ENCODE measurements around the gene CCDC141.
"Not testable (repeated sequence)": the region's sequence is repeated elsewhere in the genome, so short reads cannot be mapped to it uniquely, and the experiment has no call there.

The CCDC141 gene

GRCh38 chr2:179053568-179053967 lies 3.6 kb upstream of the CCDC141 start:
- H3K9ac ChIP-seq (ENCODE audit: low read depth, low read length); H3K9me3 ChIP-seq (ENCODE audit: control insufficient read depth, insufficient read depth, low read length); H3K36me3 ChIP-seq (ENCODE audit: insufficient read depth, low read length): not testable (repeated sequence)
- peaks cover 37% of the 10 kb centered on the region for H3K4me1 ChIP-seq (ENCODE audit: insufficient read depth, low read length)

- Histone ChIP-seq H3K36me3 (ENCODE audit: insufficient read depth, low read length) (peaks cover 2% of the 10 kb centered on the region; the same call in 1 of the 2 replicates), H3K9me3 (ENCODE audit: control insufficient read depth, insufficient read depth, low read length) (no peaks in the 10 kb centered on the region), H3K9ac (ENCODE audit: low read depth, low read length) (peak overlapping the region; percentile 22), H3K4me1 (ENCODE audit: insufficient read depth, low read length) (peaks cover 41% of the 10 kb centered on the region)
Measured at GRCh38 chr2:179051250-179051649, 1.3 kb upstream of the CCDC141 start.

GRCh38 chr2:179050755-179051154 lies 818 bp upstream of the CCDC141 start:
- H3K9ac ChIP-seq (ENCODE audit: low read depth, low read length) = peak overlapping the region; percentile 22; the same call in 1 of the 2 replicates
- peaks cover 41% of the 10 kb centered on the region for H3K4me1 ChIP-seq (ENCODE audit: insufficient read depth, low read length)

DNA sequence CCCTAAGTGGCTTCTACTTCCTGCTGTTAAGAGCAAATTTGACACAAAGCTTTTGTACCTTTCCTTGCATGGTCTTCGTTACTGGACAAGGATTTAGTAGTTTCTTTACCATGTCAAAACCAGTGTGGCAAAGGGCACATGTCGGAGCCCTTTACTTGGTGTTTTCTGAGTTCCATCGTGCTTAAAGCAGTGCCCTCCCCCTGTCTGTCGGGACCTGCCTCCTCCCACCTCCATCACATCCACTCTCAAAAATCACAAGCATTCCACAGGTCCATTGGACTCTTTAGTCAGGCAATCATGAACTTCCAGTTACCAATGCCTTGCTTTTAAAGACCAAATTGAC lies 763 bp downstream of the CCDC141 start:
- H3K4me1 ChIP-seq (ENCODE audit: insufficient read depth, low read length) = peaks cover 41% of the 10 kb centered on the region
- H3K9me3 ChIP-seq (ENCODE audit: control insufficient read depth, insufficient read depth, low read length) = no peaks in the 10 kb centered on the region
- H3K36me3 ChIP-seq (ENCODE audit: insufficient read depth, low read length) = peaks cover 9% of the 10 kb centered on the region
- no peak overlapping the region for H3K9ac ChIP-seq (ENCODE audit: low read depth, low read length)

More at GRCh38 chr2:179050755-179051154, 818 bp upstream of the CCDC141 start:
- no peaks in the 10 kb centered on the region for H3K9me3 ChIP-seq (ENCODE audit: control insufficient read depth, insufficient read depth, low read length)
- H3K36me3 ChIP-seq (ENCODE audit: insufficient read depth, low read length) = peaks cover 7% of the 10 kb centered on the region

DNA sequence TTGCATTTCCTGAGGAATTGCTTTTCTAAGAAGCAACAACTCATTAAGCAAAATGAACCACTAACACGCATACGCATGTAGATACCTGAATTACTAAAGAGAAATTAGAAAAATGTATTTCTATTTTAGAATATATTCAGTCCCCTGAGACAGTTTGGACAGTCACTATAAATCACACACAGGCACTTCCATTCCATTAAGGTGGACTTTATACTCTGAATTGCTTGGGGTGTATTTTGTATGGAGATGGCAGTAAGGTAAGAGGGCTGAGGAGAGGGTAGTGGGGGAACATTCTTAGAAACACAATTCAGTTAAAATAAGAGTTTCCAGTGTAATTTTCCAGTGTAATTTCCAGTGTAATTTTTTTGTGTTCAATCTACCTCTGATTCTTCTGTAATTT lies 1.8 kb downstream of the CCDC141 start:
- H3K4me1 ChIP-seq (ENCODE audit: insufficient read depth, low read length) = peaks cover 41% of the 10 kb centered on the region
- H3K36me3 ChIP-seq (ENCODE audit: insufficient read depth, low read length) = peaks cover 9% of the 10 kb centered on the region
- H3K9me3 ChIP-seq (ENCODE audit: control insufficient read depth, insufficient read depth, low read length) = peaks cover 2% of the 10 kb centered on the region; the same call in 1 of the 2 replicates
- no peak overlapping the region for H3K9ac ChIP-seq (ENCODE audit: low read depth, low read length)

DNA sequence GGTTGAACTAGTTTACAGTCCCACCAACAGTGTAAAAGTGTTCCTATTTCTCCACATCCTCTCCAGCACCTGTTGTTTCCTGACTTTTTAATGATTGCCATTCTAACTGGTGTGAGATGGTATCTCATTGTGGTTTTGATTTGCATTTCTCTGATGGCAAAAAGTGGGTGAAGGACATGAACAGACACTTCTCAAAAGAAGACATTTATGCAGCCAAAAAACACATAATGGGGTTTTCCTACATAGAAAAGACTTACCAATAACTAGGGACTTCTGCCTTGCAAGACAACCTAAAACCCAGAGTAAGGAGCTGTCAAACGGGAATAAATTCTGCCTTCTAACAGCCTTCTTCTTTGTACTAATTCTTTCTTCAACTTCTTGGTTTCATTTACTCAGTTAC lies 4.3 kb downstream of the CCDC141 start:
- not testable (repeated sequence) for H3K9ac ChIP-seq (ENCODE audit: low read depth, low read length); H3K36me3 ChIP-seq (ENCODE audit: insufficient read depth, low read length); H3K9me3 ChIP-seq (ENCODE audit: control insufficient read depth, insufficient read depth, low read length)
- H3K4me1 ChIP-seq (ENCODE audit: insufficient read depth, low read length) = peaks cover 30% of the 10 kb centered on the region

- H3K4me1 ChIP-seq (ENCODE audit: insufficient read depth, low read length) = peaks cover 20% of the 10 kb centered on the region
- peaks cover 9% of the 10 kb centered on the region for H3K36me3 ChIP-seq (ENCODE audit: insufficient read depth, low read length)
- peaks cover 4% of the 10 kb centered on the region; the same call in 1 of the 2 replicates for H3K9me3 ChIP-seq (ENCODE audit: control insufficient read depth, insufficient read depth, low read length)
- H3K9ac ChIP-seq (ENCODE audit: low read depth, low read length) = no peak overlapping the region
Measured at GRCh38 chr2:179044500-179044899, 5.4 kb downstream of the CCDC141 start.

GRCh38 chr2:179037807-179038206 lies 12.1 kb downstream of the CCDC141 start:
- Histone ChIP-seq H3K4me1 (ENCODE audit: insufficient read depth, low read length) (no peaks in the 10 kb centered on the region), H3K9me3 (ENCODE audit: control insufficient read depth, insufficient read depth, low read length) (no peaks in the 10 kb centered on the region; the same call in 1 of the 2 replicates), H3K36me3 (ENCODE audit: insufficient read depth, low read length) (no peaks in the 10 kb centered on the region), H3K9ac (ENCODE audit: low read depth, low read length) (no peak overlapping the region)

GRCh38 chr2:179036353-179036905 lies 13.5 kb downstream of the CCDC141 start:
- Histone ChIP-seq H3K36me3 (ENCODE audit: insufficient read depth, low read length) (no peaks in the 10 kb centered on the region; the same call in 1 of the 2 replicates), H3K9me3 (ENCODE audit: control insufficient read depth, insufficient read depth, low read length) (no peaks in the 10 kb centered on the region), H3K4me1 (ENCODE audit: insufficient read depth, low read length) (peaks cover 13% of the 10 kb centered on the region), H3K9ac (ENCODE audit: low read depth, low read length) (no peak overlapping the region)

DNA sequence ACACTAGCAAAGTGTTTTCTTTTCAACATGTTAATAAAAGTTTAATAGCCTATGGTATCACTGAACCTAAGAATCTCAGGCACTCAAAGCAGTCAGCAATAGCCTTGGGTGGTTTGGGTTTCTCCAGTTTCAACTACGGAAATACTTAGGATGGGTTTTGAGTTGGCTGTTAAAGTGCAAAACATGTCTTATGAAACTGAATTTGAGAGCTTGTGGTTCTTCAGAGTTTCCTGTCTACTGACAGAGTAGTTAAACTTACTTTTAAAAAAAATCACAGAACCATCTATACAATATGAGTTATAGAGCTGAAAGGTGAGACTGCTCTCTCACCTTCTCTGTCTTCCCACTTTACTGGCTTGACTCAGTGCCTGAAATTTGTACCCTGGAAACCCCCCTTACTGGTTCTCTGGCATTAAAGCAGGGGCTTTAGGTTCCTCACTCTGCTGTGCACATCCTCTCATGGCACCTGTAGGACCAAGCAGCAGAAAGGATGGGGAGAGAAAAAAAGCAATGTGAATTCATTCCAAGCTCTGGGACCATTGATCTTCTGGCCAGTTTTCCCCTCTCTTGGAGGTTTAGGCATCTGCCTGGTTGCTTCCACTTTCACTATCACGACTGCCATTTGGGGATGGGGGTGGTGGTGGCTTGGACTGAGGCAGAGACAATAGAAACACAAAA lies 18.1 kb downstream of the CCDC141 start:
- Histone ChIP-seq H3K9ac (ENCODE audit: low read depth, low read length) (no peak overlapping the region), H3K4me1 (ENCODE audit: insufficient read depth, low read length) (peaks cover 14% of the 10 kb centered on the region), H3K36me3 (ENCODE audit: insufficient read depth, low read length) (peaks cover 4% of the 10 kb centered on the region; the same call in 1 of the 2 replicates), H3K9me3 (ENCODE audit: control insufficient read depth, insufficient read depth, low read length) (peaks cover 6% of the 10 kb centered on the region)

GRCh38 chr2:179024445-179024844 lies 25.5 kb downstream of the CCDC141 start:
- Histone ChIP-seq H3K36me3 (ENCODE audit: insufficient read depth, low read length) (peaks cover 4% of the 10 kb centered on the region; the same call in 1 of the 2 replicates), H3K9ac (ENCODE audit: low read depth, low read length) (no peak overlapping the region), H3K4me1 (ENCODE audit: insufficient read depth, low read length) (no peaks in the 10 kb centered on the region), H3K9me3 (ENCODE audit: control insufficient read depth, insufficient read depth, low read length) (peaks cover 6% of the 10 kb centered on the region)

GRCh38 chr2:179022685-179023084 lies 27.3 kb downstream of the CCDC141 start:
- no peaks in the 10 kb centered on the region for H3K4me1 ChIP-seq (ENCODE audit: insufficient read depth, low read length)

DNA sequence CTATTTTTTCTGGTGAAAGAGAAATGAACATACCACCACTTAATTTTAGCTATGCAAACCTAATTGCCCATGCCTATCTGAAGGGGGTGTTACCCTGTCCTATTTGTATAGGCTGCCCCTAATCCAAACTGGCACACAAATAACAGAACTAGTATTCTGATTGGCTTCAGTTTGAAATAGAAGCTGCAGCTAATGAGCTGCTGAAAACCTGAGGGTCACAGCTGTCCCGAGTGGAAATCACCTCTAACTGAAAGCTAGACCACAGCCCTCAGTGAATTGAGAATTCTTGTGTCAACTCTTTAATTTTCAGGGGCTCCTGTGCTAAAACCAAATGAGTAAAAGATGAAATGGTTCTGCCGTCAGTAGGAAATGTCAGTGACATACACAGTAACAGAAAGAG lies 28.7 kb downstream of the CCDC141 start:
- Histone ChIP-seq H3K9me3 (ENCODE audit: control insufficient read depth, insufficient read depth, low read length) (no peaks in the 10 kb centered on the region), H3K4me1 (ENCODE audit: insufficient read depth, low read length) (no peaks in the 10 kb centered on the region), H3K36me3 (ENCODE audit: insufficient read depth, low read length) (no peaks in the 10 kb centered on the region), H3K9ac (ENCODE audit: low read depth, low read length) (no peak overlapping the region)

More at GRCh38 chr2:179022685-179023084, 27.3 kb downstream of the CCDC141 start:
- Histone ChIP-seq H3K9ac (ENCODE audit: low read depth, low read length) (no peak overlapping the region), H3K9me3 (ENCODE audit: control insufficient read depth, insufficient read depth, low read length) (no peaks in the 10 kb centered on the region; the same call in 1 of the 2 replicates), H3K36me3 (ENCODE audit: insufficient read depth, low read length) (peaks cover 1% of the 10 kb centered on the region; the same call in 1 of the 2 replicates)

- H3K4me1 ChIP-seq (ENCODE audit: insufficient read depth, low read length) = no peaks in the 10 kb centered on the region
- no peak overlapping the region for H3K9ac ChIP-seq (ENCODE audit: low read depth, low read length)
- no peaks in the 10 kb centered on the region for H3K9me3 ChIP-seq (ENCODE audit: control insufficient read depth, insufficient read depth, low read length)
- no peaks in the 10 kb centered on the region for H3K36me3 ChIP-seq (ENCODE audit: insufficient read depth, low read length)
Measured at GRCh38 chr2:179020156-179020750, 29.7 kb downstream of the CCDC141 start.

DNA sequence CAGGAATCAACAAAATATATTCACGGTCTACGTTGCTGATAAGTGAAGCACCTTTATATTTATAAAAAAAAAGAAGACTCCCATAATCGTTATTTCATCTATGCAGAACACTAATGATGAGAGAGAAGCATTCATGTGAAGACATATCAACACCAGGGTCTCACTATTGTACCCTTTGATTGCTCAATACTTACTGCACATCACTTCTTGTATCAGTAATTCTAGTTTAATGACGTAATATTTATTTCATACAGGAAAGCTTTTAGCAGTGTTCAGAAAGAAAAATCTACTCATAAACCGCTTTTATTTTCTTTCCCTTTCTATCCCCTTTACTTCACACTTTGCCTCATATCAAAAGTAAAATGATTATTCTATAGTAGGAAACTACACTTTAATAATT lies 30.7 kb downstream of the CCDC141 start:
- Histone ChIP-seq H3K9ac (ENCODE audit: low read depth, low read length) (no peak overlapping the region), H3K36me3 (ENCODE audit: insufficient read depth, low read length) (no peaks in the 10 kb centered on the region), H3K4me1 (ENCODE audit: insufficient read depth, low read length) (no peaks in the 10 kb centered on the region), H3K9me3 (ENCODE audit: control insufficient read depth, insufficient read depth, low read length) (no peaks in the 10 kb centered on the region)
